Hematopoietic multipotent progenitor cell (in vitro differentiated cells): ENCODE results near the gene ANO8. TPM values are rescaled to one million over a fixed set of nuclear protein-coding genes. Genes with fewer than 3 reads are reported as not detected.
"Not testable (repeated sequence)": the region's sequence is repeated elsewhere in the genome, so short reads cannot be mapped to it uniquely, and the experiment has no call there.

Experiments used
- DNase-seq, 3 donors: peaks; one replicate each; pipeline ENCODE4 v3.0.0-alpha.2; 2011 to 2015; ENCODE audit warnings: low read depth in 2 of 3, low spot score in 2 of 3
- total RNA-seq: library from RNA; depleted of rRNA; stranded (reverse); fragments of >200 nt; gene quantifications from one replicate; pipeline ENCODE4 v1.2.3, GENCODE V29; 2012

ANO8 gene
- total RNA-seq, 1 donor: 7.8 TPM

DNA sequence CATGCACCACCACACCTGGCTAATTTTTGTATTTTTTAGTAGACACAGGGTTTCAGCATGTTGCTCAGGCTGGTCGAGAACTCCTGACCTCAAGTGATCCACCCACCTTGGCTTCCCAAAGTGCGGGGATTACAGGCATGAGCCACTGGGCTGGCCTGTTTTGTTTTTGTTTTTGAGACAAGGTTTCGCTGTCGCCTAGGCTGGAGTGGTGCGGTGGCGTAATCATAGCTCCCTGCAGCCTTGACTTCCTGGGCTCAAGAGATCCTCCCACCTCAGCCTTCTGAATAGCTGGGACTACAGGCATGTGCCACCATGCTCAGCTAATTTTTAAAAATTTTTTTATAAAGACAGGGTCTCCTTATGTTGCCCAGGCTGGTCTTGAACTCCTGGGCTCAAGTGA is 39.1 kb downstream of the ANO8 start:
- not testable (repeated sequence) for DNase-seq

DNA sequence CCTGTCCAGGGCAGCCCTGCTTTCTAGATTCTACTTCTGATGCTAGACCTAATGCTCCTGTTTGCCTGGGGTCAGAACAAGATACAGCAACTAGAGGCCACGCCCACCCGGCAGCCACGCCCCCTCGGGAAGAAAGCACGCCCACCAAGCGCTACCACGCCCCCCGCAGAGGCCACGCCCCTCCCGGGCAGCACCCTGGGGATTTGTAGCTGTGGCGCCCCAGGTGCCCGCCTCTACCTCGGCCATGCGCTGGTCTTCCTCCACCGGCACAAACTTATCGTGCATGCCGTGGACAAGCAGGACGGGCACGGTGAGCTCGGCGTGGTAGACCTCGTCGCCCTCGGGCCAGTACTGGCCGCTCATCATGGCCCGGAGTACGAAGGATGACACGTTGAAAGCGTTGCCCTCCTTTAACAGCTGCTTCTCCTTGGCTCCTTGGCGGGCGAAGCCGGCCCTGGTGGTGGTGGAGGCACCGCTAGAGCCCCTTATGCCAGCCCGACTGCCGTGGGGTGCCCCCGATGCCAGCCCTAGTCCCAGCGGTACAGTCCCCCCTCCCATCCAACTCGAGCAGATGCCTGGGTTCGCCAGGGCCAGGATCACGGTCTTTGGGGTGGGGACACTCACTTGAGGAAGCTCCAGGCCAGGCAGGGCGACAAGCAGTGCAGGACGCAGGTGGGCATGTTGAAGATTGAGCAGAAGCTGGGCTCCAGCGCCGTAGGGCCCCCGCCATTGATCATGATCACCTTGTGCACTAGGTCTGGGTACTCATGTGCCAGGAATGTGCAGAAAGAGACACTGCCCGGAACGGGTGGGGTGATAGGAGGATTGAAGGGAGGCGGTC is 40.4 kb downstream of the ANO8 start:
- DNase-seq: peak in 1 of 3 donors; percentile 28

DNA sequence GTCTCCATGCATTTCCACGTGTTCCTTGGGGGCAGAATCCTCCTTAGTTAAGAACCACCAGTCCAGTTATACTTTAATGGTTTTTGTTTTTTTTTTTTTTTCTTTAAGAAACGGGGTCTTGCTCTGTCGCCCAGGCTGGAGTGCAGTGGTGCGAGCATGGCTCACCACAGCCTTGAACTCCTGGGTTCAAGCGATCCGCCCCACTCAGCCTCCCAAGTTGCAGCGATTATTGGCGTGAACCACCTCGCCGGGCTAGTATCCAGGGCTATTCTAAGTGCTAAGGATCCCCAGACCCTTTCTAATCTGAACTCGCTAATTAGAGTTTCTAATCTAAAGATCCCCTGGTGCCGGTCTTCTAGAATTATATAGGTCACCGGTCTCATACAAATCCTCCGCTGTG is 41.0 kb downstream of the ANO8 start:
- no peak for DNase-seq

DNA sequence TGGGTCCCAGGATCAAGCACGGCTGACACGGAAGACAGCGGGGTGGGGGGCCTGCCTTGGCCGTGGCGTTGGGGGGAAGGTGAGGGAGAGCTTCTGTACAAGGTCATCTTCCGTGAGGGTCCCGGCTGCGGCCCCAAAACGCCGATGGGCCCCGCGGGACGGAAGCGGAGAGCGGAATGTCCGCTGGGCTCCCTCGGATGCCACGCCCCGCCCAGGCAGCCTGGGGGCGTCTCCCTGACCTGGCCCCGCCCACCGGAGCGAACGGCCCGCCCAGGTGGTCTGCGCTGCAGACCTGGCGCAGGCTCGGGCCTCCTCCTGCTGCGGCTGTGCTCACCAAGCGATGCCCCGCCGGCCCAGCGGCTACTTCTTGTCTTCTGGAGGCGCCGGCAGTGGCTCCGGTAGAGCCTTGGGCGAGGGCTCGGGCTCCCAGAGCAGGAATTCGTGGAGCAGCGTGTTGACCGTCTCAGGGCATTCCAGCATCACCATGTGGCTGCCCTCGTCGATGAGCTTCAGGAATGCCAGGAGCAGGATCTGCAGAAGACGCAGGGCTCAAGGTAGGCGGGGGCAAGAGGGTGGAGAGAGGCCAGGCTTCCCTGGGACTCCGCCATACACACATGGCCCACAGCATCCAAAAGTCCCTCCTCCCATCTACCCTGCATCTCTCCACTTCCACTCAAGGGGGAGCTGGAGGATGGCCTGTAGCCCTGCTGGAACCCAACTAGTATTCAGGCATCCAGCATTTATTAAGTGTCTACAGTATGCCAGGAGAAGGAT is 42.2 kb downstream of the ANO8 start:
- peak; percentile 52 to 88 (median 77) for DNase-seq

DNA sequence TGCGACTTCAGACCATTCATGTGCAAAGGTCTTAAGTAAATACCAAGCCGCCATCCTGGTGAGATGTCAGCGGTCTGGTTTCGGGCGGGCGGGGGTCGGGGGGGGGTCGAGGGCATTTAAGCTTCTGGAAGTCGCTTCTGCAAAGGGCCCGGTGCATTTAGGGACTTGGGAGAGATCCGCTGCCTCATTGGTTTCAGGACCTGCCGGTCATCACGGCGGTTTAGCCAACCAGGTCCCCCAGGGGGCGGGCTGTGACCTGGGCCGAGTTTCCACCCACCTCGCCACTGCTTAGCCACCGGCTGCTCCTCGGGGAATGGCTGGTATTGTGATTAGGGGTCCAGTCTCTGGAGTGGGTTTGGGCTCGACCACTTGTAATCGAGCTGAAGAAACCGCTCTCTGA is 45.2 kb downstream of the ANO8 start:
- peak in 2 of 3 donors; percentile 83 to 90 for DNase-seq

DNA sequence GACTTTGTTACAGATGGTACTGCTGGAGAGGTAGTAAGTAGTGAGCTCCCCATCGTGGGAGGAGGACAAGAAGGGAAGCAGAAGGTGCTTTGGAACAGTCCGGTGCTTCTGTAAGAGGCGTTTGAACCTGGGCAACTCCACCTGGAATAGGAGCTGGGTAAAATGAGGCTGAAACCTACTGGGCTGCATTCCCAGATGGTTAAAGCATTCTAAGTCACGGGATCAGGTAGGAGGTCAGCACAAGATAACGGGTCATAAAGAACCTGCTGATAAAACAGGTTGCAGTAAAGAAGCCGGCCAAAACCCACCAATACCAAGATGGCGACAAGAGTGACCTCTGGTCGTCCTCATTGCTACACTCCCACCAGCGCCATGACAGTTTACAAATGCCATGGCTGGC is 47.9 kb downstream of the ANO8 start:
- no peak for DNase-seq

DNA sequence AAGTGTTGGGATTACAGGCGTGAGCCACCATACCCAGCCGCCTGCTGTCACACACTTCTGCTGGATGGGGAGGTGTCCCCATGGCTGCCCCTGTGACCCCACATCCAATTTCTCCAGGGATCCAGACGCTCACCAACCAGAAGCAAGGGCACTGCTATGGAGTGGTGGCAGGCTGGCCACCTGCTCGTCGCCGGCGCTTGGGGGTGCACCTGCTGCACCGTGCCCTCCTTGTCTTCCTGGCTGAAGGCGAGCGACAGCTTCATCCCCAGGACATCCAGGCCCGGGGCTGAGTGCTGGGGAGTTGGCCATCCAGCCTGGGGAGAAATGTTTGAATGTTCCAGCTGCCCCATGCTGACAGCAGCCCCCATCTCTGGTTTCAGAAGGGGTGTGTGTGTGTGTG is 48.4 kb downstream of the ANO8 start:
- DNase-seq: no peak

DNA sequence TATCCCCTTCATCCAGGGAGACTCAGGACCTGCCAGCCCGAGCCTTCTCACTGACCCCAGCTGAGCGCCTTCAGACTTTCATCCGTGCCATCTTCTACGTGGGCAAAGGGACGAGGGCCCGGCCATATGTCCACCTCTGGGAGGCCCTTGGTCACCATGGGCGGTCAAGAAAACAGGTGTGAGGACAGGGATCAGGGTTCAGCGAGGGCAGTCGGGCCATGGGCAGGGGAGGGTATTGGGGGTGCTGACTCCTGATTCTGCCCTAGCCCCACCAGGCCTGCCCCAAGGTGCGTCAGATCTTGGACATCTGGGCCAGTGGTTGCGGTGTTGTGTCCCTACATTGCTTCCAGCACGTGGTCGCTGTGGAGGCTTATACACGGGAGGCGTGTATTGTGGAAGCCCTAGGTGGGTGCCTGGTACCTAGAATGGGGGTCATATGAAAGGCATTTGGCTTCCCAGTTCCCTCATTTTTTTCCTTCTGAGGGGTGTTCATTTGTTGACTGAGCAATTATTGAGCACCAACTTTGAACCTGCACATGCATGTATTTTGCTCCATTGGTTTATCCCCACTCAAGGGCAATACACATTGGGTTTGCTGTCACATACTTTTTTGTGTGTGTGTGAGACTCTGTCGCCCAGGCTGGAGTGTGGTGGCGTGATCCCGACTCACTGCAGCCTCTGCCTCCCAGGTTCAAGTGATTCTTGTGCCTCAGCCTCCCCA is 49.1 kb downstream of the ANO8 start:
- DNase-seq: no peak

DNA sequence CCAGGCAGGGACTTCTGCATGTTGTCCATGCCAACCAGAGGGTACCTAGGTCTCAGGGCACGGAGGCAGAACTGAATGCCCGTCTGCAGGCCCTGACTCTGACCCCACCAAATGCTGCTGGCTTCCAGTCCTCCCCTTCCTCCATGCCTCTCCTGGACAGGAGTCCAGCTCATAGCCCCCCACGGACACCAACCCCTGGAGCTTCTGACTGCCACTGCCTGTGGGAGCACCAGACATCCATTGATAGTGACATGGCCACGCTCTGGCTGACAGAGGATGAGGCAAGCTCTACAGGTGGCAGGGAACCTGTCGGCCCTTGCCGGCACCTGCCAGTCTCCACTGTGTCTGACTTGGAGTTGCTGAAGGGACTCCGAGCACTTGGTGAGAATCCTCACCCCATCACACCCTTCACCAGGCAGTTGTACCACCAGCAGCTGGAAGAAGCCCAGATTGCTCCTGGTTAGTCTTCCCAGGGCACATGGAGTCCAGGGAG is 51.1 kb downstream of the ANO8 start:
- no peak for DNase-seq

DNA sequence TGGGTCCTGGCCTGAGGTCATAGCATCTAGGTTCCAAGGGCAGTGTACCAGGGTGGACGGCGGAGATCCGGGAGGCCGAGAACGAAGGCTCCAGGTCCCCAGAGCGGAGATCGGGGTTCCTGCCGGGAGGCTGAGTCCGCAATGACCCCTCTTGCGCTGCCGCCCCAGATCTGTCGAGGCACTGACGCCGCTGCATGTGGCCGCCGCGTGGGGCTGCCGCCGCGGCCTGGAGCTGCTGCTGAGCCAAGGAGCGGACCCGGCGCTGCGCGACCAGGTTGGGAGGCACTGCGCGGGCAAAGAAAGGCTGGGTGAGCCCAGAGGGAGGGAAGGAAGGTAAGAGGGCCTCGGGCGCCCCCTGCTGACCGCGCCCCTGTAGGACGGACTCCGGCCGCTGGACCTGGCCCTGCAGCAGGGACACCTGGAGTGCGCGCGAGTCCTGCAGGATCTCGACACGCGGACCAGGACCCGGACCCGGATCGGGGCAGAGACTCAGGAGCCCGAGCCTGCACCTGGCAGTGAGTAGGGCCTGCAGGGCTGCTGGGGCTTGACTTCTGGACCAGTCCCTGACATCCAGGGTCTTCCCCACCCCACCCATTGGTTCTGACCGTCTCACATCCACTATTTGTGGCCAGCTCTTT is 52.0 kb downstream of the ANO8 start:
- peak; percentile 69 to 81 (median 77) for DNase-seq

DNA sequence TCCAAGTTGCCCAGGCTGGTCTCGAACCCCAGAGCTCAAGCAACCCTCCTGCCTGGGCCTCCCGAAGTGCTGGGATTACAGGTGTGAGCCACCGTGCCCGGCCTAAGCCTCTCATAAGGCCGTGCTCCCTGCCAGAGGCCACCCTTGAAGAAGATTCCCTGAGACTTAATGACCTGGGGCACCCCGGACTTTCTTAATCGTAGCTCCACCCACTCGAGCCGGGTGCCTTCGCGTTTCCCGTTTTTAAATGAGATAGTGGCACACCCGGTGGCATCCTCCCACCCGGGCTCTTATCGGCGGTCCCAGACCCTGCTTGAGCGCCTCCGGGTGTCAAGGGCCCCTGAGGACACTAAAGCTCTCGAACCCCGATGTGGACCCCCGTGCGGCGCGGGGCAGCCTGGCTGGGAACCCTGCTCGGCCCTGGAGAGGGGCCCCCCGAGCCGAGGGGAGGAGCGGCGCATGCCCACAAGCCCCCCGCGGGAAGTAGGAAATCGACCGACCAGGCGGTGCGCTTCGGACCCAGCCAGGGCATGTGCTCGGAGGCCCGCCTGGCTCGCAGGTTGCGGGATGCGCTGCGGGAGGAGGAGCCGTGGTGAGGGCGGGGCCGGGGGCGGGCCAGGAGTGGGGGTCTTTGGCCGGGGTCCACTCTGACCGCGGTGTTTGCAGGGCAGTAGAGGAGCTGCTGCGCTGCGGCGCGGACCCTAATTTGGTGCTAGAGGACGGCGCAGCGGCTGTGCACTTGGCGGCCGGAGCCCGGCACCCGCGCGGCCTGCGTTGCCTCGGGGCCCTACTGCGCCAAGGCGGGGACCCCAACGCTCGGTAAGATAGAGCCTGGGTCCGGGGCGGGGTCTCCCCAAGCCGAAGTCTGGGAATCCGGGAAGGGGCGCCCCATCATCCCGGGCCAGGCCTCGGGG is 53.0 kb downstream of the ANO8 start, which contains the start of gene ANKLE1:
TSS of gene ANKLE1 (plus strand) at position 511 of the 914 bp plus-strand sequence. CDS start at position 531, 20 bp downstream.
- DNase-seq: peak in 2 of 3 donors; percentile 59 to 61

DNA sequence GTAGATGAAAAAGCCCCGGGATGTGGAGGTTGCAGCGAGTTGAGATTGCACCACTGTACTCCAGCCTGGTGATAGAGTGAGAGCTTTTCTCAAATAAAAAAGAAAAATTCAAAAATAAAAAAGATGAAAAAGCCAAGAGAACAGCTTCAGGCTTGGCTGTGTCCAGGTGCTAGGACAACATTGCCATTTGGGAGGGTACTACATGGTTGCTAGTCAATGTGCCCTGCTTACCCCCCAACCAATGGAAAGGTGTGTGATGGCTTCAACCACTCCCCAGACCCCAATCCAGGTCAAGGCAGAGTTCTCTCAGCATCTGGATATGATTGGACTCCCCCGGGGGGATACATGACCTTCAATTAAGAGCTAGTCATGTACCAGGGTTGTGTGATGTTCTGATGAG is 55.2 kb downstream of the ANO8 start:
- DNase-seq: no peak

DNA sequence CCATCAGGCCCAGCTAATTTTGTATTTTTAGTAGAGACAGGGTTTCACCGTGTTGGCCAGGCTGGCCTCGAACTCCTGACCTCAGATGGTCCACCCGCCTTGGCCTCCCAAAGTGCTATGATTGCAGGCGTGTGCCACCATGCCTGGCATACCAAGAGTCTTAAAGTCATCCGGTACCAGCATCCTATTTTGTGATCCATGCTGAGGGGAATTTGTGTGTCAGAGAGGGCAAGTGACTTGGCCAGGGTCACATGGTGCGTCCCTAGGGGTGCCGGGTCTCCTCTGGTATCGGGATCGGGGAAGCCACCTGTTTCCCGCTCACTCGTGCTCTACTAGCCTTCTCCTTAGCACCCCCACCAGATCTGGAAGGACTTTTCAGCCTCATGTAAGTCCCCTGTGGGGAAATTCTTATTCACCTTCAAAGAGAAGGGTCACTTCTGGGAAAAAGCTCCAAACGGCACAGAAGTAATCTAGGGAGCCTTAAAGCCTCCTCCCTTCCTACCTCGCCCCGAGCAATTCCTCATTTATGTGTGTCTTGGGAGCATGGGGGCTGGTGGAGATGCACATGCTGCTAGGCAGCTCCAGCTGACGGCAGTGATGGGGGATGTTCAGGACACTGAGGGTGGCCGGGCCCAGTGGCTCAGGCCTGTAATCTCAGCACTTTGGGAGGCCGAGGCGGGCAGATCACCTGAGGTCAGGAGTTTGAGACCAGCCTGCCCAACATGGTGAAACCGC is 59.0 kb downstream of the ANO8 start:
- no peak for DNase-seq

DNA sequence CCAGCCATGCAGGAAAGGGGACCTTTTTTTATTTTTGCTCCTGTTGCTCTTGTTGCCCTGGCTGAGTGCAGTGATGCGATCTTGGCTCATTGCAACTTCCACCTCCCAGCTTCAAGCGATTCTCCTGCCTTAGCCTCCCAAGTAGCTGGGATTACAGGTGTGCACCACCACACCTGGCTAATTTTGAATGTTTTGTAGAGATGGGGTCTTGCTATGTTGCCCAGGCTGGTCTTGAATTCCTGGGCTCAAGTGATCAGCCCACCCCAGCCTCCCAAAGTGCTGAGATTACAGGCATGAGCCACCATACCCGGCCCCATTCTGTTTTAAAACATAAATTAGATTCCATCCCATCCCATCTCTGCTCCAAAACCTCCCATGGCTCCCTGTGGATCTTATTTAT is 59.8 kb downstream of the ANO8 start:
- not testable (repeated sequence) for DNase-seq

Other genes starting within 250 kb of the ANO8 start
- 50.4 TPM for gene USE1, start 119.5 kb downstream of the ANO8 start, total RNA-seq
- gene OCEL1, start 108.6 kb downstream of the ANO8 start, total RNA-seq: 2.4 TPM
- gene NR2F6, start 88.9 kb downstream of the ANO8 start, total RNA-seq: 10.8 TPM
- gene USHBP1, start 70.1 kb downstream of the ANO8 start, total RNA-seq: 0.27 TPM
- gene BABAM1, start 67.4 kb downstream of the ANO8 start, total RNA-seq: 79.2 TPM
- gene ANKLE1, start 53.0 kb downstream of the ANO8 start, total RNA-seq: 7.3 TPM
- 19.4 TPM for gene ABHD8, start 31.4 kb downstream of the ANO8 start, total RNA-seq
- 44.4 TPM for gene MRPL34, start 29.0 kb downstream of the ANO8 start, total RNA-seq
- gene DDA1, start 25.3 kb downstream of the ANO8 start, total RNA-seq: 12.4 TPM
- 31.2 TPM for gene GTPBP3, start 2.7 kb upstream of the ANO8 start, total RNA-seq
- gene PLVAP, start 42.5 kb upstream of the ANO8 start, total RNA-seq: 0.81 TPM
- 0.27 TPM for gene CCDC194, start 59.3 kb upstream of the ANO8 start, total RNA-seq
- 176 TPM for gene BST2, start 70.8 kb upstream of the ANO8 start, total RNA-seq
- 43.6 TPM for gene MVB12A, start 85.2 kb upstream of the ANO8 start, total RNA-seq
- gene TMEM221, start 113.8 kb upstream of the ANO8 start, total RNA-seq: under 0.01 TPM
- gene NXNL1, start 126.1 kb upstream of the ANO8 start, total RNA-seq: not detected
- 27.5 TPM for gene SLC27A1, start 135.7 kb upstream of the ANO8 start, total RNA-seq
- 105 TPM for gene PGLS, start 176.8 kb upstream of the ANO8 start, total RNA-seq
- 77.0 TPM for gene COLGALT1, start 220.8 kb upstream of the ANO8 start, total RNA-seq